Measurements from ENCODE around the gene SAP30BP. TPM values are rescaled to one million over a fixed set of nuclear protein-coding genes. Genes with fewer than 3 reads are reported as not detected.

The SAP30BP gene
- total and polyA plus RNA-seq, 2 of the 8 experiments (the other 6 are each of a cell fraction or from before 2014, with no cell fraction given), result 63.3 to 79.9 TPM

DNA sequence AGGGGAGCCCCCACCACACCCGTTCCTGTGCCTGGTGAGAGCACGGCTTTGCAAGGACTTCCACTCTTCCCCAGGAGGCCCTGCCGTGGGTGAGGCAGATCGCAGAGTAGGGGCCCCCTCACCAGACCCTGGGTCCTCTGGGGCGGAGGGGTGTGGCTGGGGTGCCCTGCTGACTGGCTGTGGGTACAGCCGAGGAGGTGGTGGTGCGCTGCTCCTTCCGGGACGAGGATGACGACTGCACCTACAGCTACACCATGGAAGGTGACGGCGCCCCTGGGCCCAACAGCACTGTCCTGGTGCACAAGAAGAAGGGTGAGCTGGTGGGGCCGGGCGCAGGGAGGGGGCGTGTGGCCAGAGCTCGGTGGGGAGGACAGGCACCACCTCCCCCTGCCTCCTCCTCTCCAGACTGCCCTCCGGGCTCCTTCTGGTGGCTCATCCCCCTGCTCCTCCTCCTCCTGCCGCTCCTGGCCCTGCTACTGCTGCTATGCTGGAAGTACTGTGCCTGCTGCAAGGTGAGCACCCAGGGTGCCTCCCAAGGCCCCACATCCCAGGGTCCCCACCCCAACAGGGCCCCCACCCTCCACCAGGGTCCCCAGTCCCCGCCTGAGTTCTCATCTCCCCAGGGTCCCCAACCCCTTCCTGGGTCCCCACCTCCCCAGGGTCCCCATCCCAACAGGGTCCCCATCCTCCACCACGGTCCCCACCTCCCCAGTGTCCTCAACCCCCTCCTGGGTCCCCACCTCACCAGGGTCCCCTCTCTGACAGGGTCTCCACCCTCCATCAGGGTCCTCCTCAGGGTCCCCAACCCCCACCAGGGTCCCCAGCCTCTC, 70.2 kb downstream of the SAP30BP start:
- Histone ChIP-seq H3K14ac (ENCODE audit: insufficient read length) (no peak overlapping the region), H2BK15ac (ENCODE audit: low read length) (no peak overlapping the region), H2BK120ac (replicated peaks; ENCODE audit: low read depth, low read length) (no peak overlapping the region), H2AFZ (ENCODE audit: low read length) (no peak overlapping the region), H3K79me2 (ENCODE audit: control insufficient read depth in 1 of 2, insufficient read depth in 2 of 2, low read length in 2 of 2) (no peaks in the 10 kb centered on the region), H2BK12ac (ENCODE audit: low read depth, low read length) (no peak overlapping the region), H3K79me1 (ENCODE audit: low read depth, low read length) (no peaks in the 10 kb centered on the region), H3K27ac (ENCODE audit: low read depth, low read length) (no peak overlapping the region), H3K4ac (replicated peaks; ENCODE audit: insufficient read length, low read depth, low read length) (no peak overlapping the region), H3K4me2 (ENCODE audit: insufficient read depth in 1 of 2, low read depth in 2 of 2, low read length in 2 of 2) (no peak overlapping the region), H3K4me1 (replicated peaks in 1 of 4; ENCODE audit: control insufficient read depth in 3 of 4, insufficient read depth in 4 of 4, low read length in 3 of 4) (no peaks in the 10 kb centered on the region), H3K9ac (replicated peaks in 1 of 4; ENCODE audit: extremely low read depth in 1 of 4, low read depth in 3 of 4, low read length in 3 of 4) (no peak overlapping the region), H3K4me3 (ENCODE audit: extremely low read depth in 1 of 4, insufficient read depth in 2 of 4, low read depth in 3 of 4, low read length in 4 of 4) (no peak overlapping the region), H3K27me3 (replicated peaks in 1 of 4; ENCODE audit: control insufficient read depth in 3 of 4, extremely low read depth in 1 of 4, insufficient read depth in 3 of 4, low read length in 3 of 4) (no peaks in the 10 kb centered on the region), H2AK5ac (ENCODE audit: low read depth, low read length) (no peak overlapping the region), H3K9me3 (ENCODE audit: insufficient read depth in 2 of 2, low read depth in 1 of 2, low read length in 1 of 2) (no peaks in the 10 kb centered on the region), H4K91ac (replicated peaks; ENCODE audit: insufficient read length, low read length) (no peak overlapping the region), H2BK20ac (ENCODE audit: low read length) (no peak overlapping the region), H3K56ac (replicated peaks; ENCODE audit: insufficient read length, low read depth, low read length) (no peak overlapping the region), H3K23me2 (ENCODE audit: low read depth, low read length) (no peaks in the 10 kb centered on the region), H4K8ac (ENCODE audit: extremely low read depth, insufficient read depth, low read length) (no peak overlapping the region), H2BK5ac (ENCODE audit: low read depth, low read length) (no peak overlapping the region), H3K36me3 (ENCODE audit: control insufficient read depth in 2 of 4, insufficient read depth in 4 of 4, low read length in 3 of 4) (no peaks in the 10 kb centered on the region), H4K20me1 (replicated peaks in 1 of 2; ENCODE audit: control insufficient read depth in 1 of 2, insufficient read depth in 2 of 2, low read length in 2 of 2) (peaks cover 0 to 2% of the 10 kb centered on the region in 2 experiments), H3K18ac (ENCODE audit: extremely low read depth, low read length) (no peak overlapping the region), H4K5ac (ENCODE audit: insufficient read length, low read depth, low read length) (no peak overlapping the region), H3K23ac (ENCODE audit: insufficient read length) (no peak overlapping the region)
- FAIRE-seq (no peak), DNase-seq (ENCODE audit: low read depth in 1 of 2, low spot score in 2 of 2) (no peak)
- POLR2A ChIA-PET (ENCODE audit: partially characterized antibody), result interaction anchor here (0.6 to 1.2 kb wide), 7 partner anchors 7 to 68 kb away, joined by 3 to 5 read pairs (median 3); no protein-coding TSS in a partner anchor
- CTCF ChIA-PET (ENCODE audit: partially characterized antibody), result interaction anchor here (0.6 to 8.1 kb wide), 17 partner anchors 11 to 724 kb away, joined by 3 to 98 read pairs (median 3); partner anchors contain the start of genes ITGB4 and SMIM5
- 90% methylated on average over 12 of the region's 20 CpGs; no CpG with 5 or more reads in 1 of the 2 experiments for WGBS, 2 experiments (ENCODE audit: extremely low coverage in 1 of 2, insufficient coverage in 1 of 2, insufficient read length in 1 of 2, insufficient replicate concordance in 2 of 2, low coverage in 1 of 2, low lambda C conversion rate in 2 of 2, missing lambda C conversion rate in 1 of 2)
- no peak for TF ChIP-seq KDM5A (IDR thresholded peaks at IDR 0.05; ENCODE audit: low read length)
- TF ChIP-seq KDM4A (IDR thresholded peaks at IDR 0.05; ENCODE audit: low read depth, low read length, severe bottlenecking), result no peak
- no peak for TF ChIP-seq RBBP5 (IDR thresholded peaks at IDR 0.05; ENCODE audit: borderline replicate concordance, low read depth, low read length)
- no peak for TF ChIP-seq SRF (IDR thresholded peaks at IDR 0.05; ENCODE audit: low read depth, low read length)
- no peak for TF ChIP-seq EGR1 (IDR thresholded peaks at IDR 0.05; ENCODE audit: borderline replicate concordance, low read depth, low read length)
- no peak for TF ChIP-seq CBX8 (IDR thresholded peaks at IDR 0.05; ENCODE audit: borderline replicate concordance, low read depth, low read length)
- TF ChIP-seq NRF1 (IDR thresholded peaks at IDR 0.05; ENCODE audit: low read depth, low read length), result no peak
- TF ChIP-seq NANOG (IDR thresholded peaks at IDR 0.05; ENCODE audit: insufficient read depth, low read depth, low read length, poor library complexity, severe bottlenecking), result no peak
- TF ChIP-seq ZNF274 (IDR thresholded peaks at IDR 0.05; ENCODE audit: borderline replicate concordance, extremely low read depth, low read length), result no peak
- no peak for TF ChIP-seq GABPA (IDR thresholded peaks at IDR 0.05; ENCODE audit: borderline replicate concordance, insufficient read depth, low read length)
- TF ChIP-seq BRCA1 (IDR thresholded peaks at IDR 0.05; ENCODE audit: low read depth, low read length), result no peak
- no peak for TF ChIP-seq TEAD4 (IDR thresholded peaks at IDR 0.05; ENCODE audit: low read depth, low read length)

Measured in H1 (cell line).